GM19468 (cell line): ENCODE results near the gene HOXC13.

Experiments used
- ATAC-seq: cut with Tn5 transposase; IDR thresholded peaks from one replicate; pipeline ENCODE4 v1.9.1; 2021; ENCODE audit warnings: mild to moderate bottlenecking, moderate library complexity, moderate number of reproducible peaks; ENCODE audit not compliant: unreplicated experiment; ENCODE audit errors: extremely low read depth

HOXC13 gene

DNA sequence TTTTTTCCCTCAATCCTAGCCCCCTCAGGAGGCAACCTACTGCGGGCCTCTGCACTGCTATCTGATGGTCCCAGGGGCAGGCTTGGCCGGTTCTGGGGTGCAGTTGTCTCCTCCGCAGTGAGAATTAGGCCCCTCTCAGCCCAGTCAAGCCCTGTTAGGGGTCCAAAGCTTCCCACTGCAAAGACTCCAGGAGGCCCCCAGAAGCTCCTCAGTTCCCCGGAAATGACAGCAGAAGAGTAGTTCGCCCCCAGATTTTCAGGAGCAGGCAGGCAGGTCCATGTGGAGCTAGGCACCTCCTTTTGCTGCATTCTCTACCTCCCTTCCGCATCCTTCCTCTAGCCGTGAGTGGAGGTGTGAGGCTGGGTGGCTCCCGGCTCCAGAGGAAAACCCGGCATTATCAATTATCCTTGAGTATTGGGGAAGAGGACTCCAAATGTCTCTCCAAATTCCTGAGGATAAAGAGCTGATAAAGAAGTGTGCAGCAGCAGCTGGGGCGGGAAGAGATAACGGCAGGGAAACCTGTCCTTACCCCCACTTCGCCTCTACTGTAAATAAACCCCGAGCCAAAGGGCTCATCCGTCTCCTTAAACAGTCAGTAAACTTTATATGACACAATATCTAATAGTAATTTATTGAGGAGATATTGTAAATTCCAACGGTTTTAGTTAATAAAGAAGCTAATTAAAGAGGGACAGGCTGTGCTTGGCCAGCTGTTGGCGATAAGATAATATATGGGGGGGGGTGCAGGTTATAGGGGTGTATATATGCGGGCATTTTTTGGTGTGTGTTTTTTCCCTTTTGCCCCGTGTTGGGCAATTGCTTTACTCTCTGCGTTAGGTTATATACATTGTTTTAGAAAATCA, 15.4 kb downstream of the HOXC13 start:
- ATAC-seq = no peak

DNA sequence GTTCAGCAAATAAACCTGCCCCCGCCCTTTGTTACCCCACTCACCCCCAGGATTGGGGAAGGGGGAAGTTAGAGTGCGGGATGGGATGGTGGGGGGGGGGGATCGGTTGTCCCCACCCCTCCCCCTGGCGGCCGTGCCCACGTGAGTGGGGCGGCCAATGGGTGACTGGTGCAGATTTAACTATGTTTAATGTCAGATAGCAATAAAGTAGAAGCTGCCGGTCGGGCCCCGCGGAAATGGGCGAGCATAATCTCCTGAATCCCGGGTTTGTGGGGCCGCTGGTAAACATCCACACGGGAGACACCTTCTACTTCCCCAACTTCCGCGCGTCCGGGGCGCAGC, 16.0 kb downstream of the HOXC13 start, which contains the start of gene HOXC12:
Gene HOXC12, plus strand, starts transcription at position 210 of the 342 bp plus-strand sequence. Its CDS starts 27 bp downstream, at position 237.
- ATAC-seq = no peak

DNA sequence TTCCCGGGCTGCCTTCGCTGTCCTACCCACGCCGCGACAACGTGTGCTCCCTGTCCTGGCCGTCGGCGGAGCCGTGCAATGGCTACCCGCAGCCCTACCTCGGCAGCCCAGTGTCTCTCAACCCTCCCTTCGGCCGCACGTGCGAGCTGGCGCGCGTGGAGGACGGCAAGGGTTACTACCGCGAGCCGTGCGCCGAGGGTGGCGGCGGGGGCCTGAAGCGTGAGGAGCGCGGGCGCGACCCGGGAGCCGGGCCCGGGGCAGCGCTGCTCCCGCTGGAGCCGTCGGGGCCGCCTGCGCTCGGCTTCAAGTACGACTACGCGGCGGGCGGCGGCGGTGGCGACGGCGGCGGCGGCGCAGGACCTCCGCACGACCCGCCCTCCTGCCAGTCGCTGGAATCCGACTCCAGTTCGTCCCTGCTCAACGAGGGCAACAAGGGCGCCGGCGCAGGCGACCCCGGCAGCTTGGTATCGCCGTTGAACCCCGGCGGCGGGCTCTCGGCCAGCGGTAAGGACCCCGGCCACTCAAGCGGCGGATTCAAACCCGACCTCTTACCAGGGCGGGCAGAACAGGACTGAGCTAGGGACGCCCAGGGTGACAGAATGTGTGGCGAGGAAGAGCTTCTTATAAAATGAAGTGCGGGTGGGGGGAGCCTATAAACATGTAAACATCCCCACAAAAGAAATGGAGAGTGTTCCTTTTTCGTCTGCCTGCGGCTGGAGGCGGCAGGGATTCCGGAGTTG, 16.6 kb downstream of the HOXC13 start:
- ATAC-seq = no peak

DNA sequence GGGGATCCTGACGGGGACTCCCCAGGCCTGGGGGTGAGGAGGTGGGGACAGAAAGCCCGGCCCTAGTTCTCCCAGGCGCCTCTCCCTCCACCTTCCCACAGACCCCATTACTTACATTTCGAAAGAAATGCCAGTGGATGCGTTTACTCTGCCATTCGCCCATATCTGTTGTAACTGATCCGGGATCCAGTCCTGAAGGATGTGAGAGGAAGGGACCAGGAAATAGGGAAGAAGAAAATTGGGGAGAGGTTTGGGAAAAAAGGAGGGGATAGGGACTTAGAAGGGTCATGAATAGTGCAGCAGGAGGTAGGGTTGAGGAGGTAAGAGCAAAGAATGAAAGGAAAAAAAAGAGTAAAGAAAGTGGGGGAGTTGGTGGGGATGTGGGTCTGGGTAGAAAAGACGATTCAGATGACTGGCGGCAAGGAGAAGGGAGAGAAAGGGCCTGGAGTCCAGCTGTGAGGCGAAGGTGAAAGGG, 17.2 kb downstream of the HOXC13 start:
- ATAC-seq = no peak

DNA sequence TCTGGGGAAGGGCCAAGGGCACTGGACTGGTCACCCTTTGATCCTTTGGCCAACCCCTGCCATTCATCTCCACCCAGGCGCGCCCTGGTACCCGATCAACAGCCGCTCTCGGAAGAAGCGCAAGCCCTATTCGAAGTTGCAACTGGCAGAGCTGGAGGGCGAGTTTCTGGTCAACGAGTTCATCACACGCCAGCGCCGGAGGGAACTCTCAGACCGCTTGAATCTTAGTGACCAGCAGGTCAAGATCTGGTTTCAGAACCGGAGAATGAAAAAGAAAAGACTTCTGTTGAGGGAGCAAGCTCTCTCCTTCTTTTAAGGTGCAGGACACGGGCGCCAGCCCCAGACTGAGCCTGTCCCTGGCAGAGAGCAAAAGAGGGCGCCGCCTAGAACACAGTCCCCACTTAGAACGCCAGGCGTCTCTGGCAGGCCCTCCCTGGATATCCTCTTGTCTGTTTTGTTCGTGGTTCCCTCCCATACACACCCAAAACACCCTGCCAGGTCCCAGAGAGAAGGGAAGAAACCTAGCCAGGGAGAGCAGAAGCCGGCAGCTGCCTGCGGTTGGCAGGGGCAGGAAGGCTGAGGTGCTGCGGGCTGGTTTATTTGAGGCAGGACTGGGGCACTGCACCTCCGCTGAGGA, 17.7 kb downstream of the HOXC13 start:
- ATAC-seq = no peak

DNA sequence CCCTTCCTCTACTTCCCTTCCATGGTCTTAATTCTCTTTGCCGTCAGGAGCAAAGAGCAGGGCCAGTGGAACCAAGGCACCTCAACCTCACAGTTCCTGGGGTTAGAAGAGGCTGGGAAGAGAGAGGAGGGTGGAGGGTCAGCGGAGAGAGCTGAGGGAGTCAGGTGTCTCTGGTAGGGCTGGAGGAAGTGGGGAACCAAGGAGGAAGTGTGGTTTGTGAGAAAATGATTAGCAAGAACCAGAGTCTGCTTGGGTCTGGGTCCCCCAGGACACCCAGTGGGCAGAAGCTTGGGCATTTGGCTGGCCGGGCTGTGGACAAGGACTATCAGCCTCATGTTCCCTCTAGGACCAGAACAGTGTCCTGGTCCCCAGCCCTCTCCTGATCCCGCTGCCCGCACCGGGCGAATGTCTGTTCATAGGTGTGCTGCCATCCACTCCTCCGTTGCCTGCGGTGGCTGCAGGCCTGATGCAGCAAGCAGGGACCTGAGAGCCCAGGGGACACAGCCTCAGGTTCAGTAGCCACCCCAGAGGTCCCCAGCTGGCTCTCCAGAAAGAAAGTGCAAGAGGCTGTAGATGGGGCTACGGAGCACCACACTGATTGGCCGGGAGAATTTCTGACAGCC, 18.4 kb downstream of the HOXC13 start:
- ATAC-seq = no peak

DNA sequence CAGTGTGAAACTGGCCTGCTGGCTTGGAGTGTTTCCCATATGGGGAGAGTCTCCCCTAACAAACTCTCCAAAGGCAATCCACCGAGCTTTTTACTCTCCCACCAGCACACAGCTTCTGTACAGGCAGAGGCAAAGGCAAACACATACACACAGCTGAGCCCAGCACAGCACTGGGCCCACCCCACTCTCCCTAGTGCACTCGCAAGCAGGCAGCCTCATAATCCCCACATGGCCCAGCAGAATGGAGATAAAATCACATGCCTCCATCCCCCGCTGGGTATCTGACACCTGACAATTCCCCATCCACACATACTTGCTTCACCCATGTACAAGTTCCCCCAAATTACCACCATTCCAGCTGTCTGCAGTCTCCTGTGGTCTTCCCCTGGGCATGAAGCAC, 19.5 kb downstream of the HOXC13 start:
- no peak for ATAC-seq

DNA sequence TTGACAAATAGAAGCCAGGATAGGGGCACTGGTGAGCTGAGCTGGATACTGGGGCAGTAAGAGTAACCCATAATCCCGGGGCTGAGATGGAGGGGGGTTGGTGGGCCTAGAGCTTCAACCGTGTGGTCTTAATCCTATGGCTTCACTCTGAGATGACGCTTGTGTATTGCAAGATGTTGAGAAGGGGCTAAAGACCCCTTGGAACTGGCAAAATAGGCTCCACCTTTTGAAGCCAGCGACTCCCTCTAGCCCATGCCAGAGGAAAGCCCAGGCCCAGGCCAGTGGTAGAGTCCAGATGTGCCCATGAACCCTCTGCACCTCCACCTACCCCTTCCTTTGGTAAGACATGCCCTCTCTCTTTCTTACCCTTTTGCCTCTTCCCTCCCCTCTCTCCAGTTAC, 20.7 kb downstream of the HOXC13 start:
- ATAC-seq = no peak

DNA sequence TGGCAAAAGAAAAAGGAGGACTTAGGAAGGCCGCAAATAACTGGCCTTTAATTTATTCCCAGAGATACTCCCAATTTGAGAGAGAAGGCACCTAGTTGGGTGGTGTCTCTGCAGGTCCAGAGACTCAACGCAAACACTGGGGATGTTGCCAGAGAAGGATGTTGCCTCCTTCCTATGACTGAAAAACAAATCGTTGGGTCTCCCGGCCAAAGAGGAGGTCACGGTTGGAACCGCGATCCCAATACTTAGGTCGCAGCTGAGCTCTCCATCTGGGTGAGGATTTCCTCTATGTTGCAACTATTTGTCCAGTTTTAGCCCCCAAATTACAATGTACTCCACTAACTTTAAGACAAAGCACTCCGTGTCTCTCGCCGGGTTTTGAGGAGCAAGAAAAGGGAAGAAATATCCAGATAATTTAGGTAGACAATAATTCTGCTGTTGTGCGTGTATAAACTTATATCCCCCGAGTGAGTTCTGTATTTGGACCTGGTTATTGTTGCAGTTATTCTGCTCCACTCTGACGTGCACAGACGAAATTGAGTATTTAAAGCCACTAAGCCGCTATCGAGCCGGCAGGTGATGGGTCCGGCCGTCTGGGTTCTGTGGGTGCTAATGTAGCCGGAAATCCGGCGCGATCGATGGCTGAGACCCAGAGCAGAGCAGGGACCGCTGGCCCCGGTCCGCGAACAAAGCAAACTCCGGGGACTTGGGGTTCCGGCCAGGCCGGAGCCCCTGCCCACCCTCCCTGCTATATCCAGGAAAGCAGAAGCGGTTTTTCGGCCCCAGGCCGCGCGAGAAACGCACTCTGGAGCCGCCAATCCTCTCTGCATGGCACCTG, 21.8 kb downstream of the HOXC13 start:
- ATAC-seq = no peak

DNA sequence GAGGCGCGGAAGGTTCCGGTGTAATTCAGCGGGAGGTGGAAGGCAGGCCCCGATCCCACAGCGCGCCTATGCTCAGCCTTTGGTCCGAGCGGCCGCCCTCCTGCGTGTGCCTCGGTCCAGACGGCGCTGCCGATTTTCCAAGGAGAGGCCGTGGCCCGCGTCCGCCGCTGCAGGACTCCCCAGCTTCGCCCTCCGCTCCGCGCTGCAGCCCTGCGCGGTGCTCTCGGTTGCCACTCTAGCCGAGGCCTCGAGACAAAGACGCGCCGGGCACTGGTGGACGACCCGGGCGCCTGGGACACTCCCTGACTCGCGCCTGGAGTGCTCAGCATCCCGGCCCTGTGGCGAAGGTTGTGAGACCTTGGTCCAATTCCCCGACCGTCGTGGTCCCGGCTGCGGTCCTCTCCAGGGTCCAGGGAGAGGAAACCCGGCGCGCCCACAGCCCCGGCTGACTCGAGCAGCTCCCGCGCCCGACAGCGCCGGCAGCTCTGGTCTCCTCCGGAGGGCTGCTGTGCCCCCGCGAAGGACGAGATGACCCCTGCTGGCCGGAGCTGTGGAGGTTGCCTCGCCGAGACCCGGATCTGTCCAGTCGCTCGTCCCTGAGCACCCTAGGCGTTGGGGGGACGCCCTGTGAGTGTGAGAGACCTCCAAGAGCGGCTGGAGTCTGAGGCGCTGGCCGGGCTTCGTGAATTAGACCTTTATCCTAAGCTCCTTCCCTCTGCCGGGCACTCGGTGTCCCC, 22.6 kb downstream of the HOXC13 start:
- ATAC-seq = no peak

DNA sequence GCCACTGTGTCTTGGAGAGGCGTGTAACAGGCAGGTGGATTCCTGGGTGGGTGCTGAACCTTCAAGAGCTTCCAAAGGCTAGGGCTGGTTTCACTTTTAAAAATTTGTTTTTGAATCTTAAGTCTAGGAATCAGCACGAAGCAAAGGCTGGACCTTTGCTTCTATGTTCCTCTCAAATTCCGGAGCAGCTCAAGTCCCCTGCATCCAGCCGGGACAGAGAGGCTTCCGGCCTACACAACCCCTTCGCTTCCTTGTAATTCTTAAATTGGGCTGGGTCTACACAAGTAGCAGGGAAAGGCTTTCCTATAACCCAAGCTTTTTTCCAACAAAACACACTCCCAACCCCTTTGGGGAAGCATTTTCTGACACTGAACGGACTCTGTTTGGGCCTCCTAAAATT, 24.4 kb downstream of the HOXC13 start:
- no peak for ATAC-seq

DNA sequence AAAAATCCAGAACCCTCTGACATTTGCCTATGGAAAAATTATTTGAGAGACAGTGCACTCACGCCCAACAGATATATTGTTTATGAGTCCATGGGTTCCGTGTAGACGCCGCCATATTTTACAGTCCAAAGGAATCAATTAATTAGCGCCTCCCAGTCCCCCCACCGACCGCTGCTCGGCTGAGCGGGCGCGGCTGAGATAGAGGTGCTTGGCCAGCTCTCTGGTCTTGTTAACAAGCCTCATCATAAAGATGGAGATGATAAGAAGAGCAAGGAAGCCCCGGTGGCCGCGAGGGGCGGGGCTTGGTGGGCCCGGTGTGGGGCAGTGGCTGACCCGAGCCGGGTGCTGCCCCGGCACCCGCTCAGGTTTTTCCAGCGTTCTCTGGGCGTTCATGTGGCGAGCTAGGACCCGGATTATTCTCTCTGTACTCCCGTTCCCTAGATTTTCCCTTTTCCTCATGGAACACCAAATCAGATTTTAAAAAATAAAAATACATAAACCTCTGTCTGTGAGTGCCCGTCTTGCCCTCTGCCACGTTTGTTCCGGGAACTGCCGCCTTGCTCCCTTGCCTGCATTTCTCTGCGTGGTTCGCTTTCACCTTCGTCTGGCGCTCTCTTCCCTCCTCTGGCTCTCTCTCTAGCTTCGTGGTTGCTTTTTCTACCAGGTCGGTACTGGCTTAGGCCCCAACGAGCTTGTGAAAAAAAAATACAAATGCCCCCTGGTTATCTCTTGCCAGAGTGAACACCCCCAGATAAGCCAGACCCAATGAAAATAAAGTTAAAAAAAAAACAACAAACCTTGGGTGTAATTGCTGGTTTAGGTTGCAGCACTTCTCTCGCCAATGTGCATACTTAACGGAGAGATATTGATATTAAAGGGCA, 25.0 kb downstream of the HOXC13 start:
- ATAC-seq = no peak

DNA sequence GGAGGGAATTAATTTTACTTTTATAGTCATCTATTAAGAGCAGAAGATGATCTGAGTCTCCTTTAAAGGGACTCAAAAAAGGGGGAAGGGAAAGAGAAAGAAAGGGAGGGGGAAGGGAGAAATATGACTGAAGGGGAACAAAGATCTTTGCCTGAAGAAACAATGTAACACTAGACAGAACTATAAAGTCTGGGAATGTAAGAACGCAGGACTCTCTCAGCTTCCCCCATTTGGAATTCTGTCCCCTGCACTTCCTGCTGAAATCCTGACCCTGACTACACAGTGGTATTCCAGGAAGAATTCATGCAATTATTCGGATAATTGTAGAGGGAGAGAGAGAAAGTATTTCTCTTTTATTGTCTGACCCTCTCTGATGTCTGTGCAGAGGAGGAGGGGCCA, 25.7 kb downstream of the HOXC13 start:
- no peak for ATAC-seq

DNA sequence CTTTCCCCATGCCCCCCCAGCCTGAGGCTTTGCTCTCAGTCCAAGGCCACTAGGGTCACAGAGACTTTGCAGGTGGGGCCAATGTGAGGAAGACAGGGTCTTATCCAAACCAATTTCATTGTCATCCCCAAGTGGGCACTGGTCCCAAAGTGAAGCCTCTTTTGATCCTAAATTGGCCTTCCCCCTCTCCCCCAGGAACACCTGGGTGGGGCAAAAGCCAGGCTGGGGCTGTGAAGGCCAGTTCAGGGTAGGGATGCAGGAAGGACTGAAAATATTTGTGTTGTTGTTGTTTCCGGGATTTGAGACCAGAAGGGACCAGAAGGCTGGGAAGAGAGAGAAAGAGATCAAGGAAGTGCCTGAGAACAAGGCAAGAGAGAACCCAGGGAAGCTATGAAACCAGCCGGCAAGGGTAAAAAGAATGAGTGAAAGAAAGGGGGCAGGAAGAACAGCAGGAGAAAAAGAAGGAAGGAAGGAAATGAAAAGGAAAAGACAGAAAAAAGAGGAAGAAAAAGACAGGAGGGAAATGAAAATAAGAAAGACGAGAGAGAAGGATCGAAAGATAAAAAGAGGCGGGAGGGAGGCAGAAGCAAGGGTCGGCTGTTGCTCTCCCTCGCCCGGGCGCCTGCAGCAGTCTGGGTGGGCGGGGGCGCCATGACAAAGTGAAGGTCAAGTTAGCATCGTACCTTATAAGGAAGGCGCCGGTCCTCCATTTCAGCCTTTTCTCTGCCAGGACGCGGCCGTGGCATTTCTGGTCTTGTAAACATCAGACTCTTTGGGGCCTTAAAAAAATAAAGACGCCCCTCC, 26.9 kb downstream of the HOXC13 start:
- no peak for ATAC-seq

DNA sequence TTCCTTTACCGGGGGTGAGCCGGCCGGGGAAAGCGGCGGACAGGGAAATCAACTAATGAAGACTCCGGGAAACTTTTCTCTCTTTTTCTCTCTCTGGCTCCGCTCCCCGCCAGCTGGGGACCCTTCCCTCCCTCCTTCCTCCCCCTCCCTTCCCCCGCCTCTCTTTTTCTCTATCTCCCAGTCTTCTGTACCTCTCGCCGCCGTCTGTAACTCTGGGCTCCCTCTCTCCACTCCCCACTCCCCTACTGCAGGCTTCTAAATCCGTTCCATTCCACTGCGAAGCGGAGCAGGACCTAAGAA, 27.4 kb downstream of the HOXC13 start:
- no peak for ATAC-seq

DNA sequence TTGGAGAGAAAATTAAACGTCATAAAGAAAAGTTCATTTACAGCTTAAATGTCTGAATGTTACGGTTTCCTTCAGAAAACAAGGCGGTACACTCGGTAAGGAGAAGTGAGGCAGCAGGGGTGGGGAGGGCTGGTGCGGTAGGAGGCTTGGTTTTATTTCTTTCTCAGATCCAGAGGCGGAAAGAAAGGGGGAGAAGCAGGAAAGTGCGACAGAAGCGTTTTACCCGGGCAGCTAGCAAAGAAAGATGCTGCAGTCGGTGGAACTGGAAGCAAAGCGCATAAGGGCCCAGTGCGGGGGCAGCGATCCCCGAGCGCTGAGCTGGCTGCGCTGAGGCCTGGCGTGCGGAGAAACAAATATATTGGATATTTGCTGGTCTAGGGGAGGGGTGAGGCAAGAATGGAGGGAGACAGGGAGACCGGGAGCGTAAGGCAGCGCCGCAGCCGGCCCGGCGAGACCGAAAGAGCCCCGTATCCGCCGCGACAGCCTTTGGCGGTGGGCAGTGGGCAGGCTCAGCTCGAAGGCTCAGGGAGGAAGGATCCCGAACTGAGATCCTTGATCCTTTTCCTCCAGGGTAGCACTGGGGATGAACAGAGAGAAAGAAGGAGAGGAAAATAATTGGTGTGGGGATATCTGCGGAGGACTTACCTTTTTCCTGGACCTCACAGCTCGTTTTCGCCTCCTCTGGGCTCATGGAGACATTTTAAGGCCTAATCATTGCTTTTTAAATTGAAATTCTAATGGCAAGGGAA, 27.9 kb downstream of the HOXC13 start:
- ATAC-seq = no peak

DNA sequence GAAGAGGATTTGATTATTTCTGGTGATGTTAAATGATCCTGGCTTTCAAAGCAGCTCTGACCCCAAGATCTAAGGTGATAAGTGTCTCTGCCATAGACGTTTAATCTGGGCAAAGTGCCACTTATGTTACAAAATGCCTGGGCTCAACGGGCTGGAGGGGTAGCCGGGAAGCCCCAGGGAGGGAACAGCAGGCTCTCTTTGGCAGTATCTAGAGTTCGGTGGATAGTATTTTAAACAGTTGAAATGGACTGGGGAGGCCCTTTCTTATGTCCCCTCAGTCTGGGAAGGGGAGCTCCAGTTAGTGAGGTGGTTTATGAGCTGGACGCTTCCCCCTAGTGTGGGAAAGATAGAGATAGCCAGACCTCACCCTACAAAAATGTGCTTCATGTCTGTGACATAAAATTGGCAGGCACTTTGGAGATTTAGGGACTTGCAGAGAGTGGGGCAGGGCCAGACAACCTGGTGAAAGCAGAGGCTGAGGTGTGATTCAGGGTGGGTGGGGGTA, 28.8 kb downstream of the HOXC13 start:
- no peak for ATAC-seq
